SK-MEL-5 (cell line): ENCODE data around the gene TUBB1. TPM values are rescaled to one million over a fixed set of nuclear protein-coding genes. Genes with fewer than 3 reads are reported as not detected.

Source experiments
- DNase-seq: peaks from one replicate; pipeline ENCODE4 v3.0.0-alpha.2; 2016; ENCODE audit warnings: low read depth, low spot score
- in situ Hi-C: cut with HindIII; loops from 2 replicates; pipeline ENCODE4 v1.10.0; 2016; ENCODE audit warnings: low sequenced_read_pairs, high pct_unique_total_duplicates, low pct_unique_long_range_greater_than_20kb
- total RNA-seq: library from RNA; depleted of rRNA; stranded (reverse); fragments of >200 nt; shearing (Covaris generic); gene quantifications from 2 replicates; pipeline ENCODE4 v1.2.3, GENCODE V29; 2014; rRNA removed

Gene TUBB1
- total RNA-seq, 1 experiment from 2014 or later, result not detected

DNA sequence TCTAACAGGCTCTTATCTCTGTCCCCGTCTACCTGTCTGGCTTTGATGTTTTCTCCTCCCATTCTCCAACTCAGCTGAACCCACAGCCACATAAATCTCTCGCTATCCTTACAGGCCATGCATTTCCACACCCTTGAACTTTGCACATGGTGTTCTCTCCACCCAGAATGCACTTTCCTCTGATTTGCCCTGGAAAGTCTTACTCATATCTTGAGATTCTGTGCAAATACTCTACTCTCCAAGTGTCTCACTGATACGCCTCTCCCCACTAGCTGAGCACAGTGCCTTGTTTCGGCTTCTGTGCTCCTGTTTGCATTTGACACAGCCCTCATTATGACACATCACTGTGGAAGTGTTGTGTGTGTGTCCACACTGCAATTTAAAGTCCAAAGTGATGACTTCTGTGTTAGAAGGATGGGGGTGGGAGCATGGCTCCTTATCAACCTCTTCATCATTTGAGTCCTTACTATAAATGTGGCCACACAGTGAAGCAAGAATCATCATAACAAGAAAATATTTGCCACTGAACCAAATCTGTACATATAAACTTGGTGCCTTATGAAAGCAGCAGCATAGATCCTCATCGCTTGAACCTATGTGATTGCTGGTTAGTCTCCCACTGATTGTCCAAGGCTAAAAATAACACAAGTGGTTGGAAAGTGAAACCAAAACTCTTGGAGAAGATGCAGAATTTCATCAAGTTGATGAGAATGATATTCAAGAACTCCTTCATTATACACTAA is 28.9 kb downstream of the TUBB1 start:
- no peak for DNase-seq
- in situ Hi-C loops, result no loop called here

DNA sequence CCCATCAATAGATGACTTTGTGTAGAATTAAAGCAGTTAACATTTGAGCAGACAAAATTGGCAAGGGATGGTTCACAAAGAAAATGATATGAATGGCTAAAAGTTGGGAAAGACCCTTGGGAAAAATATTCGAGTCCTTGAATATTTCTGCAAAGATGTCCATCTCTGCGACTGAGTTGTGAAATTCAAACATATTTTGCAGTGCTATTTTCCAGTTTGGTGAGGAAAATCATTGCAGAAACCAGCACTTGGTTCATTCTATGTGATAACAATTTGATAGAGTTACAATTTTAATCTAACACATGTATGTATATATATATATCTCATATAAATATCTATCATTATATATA is 29.4 kb downstream of the TUBB1 start:
- in situ Hi-C loops, result no loop called here
- DNase-seq, result no peak

GRCh38 chr20:59050437-59050836 is 31.2 kb downstream of the TUBB1 start:
- in situ Hi-C loops, result no loop called here
- DNase-seq, result no peak

DNA sequence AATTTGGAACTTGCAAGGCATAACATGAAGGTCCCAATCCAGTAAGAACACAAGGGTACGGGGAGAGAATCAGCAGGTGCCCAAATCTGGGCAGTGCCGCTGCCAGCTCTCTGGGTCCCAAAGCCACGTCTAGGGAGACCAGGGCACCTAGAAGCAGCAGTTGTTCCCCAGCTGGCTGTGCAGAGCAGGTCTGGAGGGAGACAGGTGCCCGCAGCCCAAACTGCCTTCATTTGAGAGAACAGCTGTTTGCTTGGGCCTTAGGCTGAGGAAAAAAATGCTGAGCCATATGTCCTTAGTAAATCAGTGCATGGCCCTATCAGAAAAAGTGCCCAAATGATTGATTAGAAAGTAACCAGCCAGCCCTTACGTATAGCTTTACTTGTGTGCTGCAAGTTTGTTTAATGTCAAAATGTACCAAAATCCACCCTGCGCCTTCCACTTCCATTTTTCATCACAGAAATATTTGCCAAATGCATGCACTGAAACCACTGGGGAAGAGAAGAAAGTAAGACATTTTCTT is 32.5 kb downstream of the TUBB1 start:
- in situ Hi-C loops, result no loop called here
- no peak for DNase-seq

GRCh38 chr20:59055302-59055701 is 36.1 kb downstream of the TUBB1 start:
- in situ Hi-C loops, result no loop called here
- peak; percentile 47 for DNase-seq

GRCh38 chr20:59062081-59062480 is 42.9 kb downstream of the TUBB1 start:
- in situ Hi-C loops, result no loop called here
- no peak for DNase-seq

GRCh38 chr20:59063358-59064213 is 44.4 kb downstream of the TUBB1 start:
- in situ Hi-C loops, result no loop called here
- peak; percentile 82 for DNase-seq

DNA sequence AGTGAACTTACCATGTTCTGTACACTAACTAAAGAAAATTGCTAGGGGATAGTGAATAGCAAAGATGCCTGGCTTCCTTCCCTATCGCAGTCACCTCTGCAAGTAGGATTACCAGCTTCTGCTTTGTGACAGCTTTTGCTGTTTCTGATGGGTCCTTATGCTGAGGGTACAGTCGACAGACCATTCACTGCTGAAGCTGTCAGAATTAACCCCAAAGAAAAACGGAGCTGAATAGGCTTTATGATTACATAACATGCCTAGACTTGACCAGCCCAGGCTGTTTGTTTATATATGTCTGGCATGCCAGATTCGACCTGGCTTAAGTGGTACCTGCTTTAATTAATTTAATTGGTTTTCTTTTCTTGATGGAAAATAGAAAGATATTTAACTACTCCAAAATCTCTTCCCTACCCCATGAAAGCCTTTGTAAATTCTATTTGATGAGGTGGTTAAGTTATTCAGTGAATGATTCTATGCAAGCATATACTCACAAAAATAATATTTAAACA is 45.0 kb downstream of the TUBB1 start:
- in situ Hi-C loops, result no loop called here

GRCh38 chr20:59068534-59068933 is 49.3 kb downstream of the TUBB1 start:
- DNase-seq, result no peak
- in situ Hi-C loops, result no loop called here

More for the DNA sequence above, 45.0 kb downstream of the TUBB1 start:
- DNase-seq, result no peak

DNA sequence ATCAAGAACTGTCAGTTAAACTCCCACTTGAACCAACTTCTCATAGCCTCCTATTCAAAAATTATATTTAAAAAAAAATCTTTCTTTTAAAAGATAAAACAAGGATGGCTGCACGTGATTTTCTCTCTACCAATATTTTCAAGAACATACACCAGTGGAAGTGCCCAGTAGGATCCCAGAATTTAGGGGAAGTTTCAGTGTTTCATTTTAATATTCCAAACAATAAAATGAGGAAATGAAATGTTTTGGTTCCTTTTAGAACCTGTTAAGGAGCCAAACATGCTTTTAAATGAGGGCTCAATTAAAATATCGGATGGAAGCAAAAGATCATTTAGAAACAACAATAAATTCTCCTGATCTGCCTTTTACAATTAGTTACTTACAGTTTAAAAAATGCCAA is 49.8 kb downstream of the TUBB1 start:
- no peak for DNase-seq
- in situ Hi-C loops, result no loop called here

- no peak for DNase-seq
- in situ Hi-C loops, result no loop called here
Observed at GRCh38 chr20:59071216-59071615, 52.0 kb downstream of the TUBB1 start.

GRCh38 chr20:59073582-59073981 is 54.4 kb downstream of the TUBB1 start:
- in situ Hi-C loops, result no loop called here

DNA sequence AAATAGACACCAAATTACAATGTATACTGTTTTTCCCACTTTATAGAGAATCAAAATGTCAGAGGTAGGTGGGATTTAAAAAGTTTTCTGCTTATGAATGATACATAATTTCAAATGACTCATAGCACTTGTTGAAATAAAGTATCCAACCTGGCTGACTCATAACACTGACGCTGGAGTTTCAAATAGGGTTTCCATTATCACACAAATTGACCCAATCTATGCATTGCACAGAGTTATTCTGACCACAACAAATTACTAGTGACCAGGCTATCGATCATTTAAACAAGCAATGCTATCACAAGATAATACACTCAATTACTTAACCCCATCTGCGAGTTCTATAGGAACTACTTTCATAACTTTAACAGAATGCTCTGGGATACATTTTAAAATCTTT is 55.2 kb downstream of the TUBB1 start:
- DNase-seq, result no peak
- in situ Hi-C loops, result no loop called here

More at GRCh38 chr20:59073582-59073981, 54.4 kb downstream of the TUBB1 start:
- no peak for DNase-seq

DNA sequence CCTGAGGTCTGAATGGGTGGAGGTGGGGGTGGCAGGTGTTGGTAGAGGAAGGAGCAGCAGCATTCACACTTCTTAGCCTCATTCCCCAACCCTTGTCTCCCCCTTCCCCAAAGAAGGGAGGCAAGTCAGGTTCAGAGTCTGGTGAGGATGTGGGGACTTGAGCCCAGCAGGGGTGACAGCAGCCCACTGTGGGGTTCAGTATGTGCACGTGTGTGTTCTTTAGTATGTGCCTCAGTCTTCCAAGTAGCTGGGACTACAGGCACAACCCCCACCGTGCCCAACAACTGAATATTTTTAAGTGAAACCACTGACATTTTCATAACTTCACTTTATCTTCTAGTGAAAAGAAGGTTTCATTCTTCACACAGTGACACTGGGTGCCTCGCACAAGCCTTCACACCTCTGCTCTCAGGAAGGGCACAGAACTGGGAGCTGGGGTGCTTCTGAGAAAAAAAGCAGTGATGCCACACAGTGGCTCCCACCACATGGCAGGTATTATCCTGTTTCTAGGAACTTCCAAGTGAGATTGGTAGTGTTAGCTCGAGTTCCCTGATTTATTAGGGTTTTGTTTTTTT is 56.8 kb downstream of the TUBB1 start:
- in situ Hi-C loops, result no loop called here
- DNase-seq, result no peak

Other genes with a start within 250 kb of the TUBB1 start
- 0.55 and 0.90 TPM in 2 replicates for gene GNAS-AS1, start 168.5 kb upstream of the TUBB1 start, total RNA-seq
- gene GNAS, start 166.7 kb upstream of the TUBB1 start, total RNA-seq, result 589 and 602 TPM in 2 replicates
- gene NELFCD, start 38.2 kb upstream of the TUBB1 start, total RNA-seq, result 76.2 and 86.5 TPM in 2 replicates
- 187 and 200 TPM in 2 replicates for gene CTSZ, start 12.2 kb upstream of the TUBB1 start, total RNA-seq
- 96.6 and 107 TPM in 2 replicates for gene ATP5F1E, start 12.9 kb downstream of the TUBB1 start, total RNA-seq
- 105 and 108 TPM in 2 replicates for gene PRELID3B, start 23.4 kb downstream of the TUBB1 start, total RNA-seq
- gene ZNF831, start 144.4 kb downstream of the TUBB1 start, total RNA-seq, result not detected in 2 replicates